GM10248 (cell line): ENCODE data around the gene ZBTB20.

ENCODE experiments used
- CTCF ChIA-PET: fragments of 300-600 bp; sonication (Branson Sonifier 250); formaldehyde crosslinking; extraction: SDS; loops from one replicate; lab custom pipeline; 2021; ENCODE audit warnings: antibody characterized with exemption; lab: Yijun Ruan, JAX
- POLR2A ChIA-PET: fragments of 350-650 bp; sonication (Branson Sonifier 250); formaldehyde crosslinking; extraction: SDS; loops from one replicate; lab custom pipeline; 2020; ENCODE audit warnings: antibody characterized with exemption; lab: Yijun Ruan, JAX
- DNase-seq: peaks from one replicate; pipeline ENCODE4 v3.0.0; 2012; ENCODE audit errors: extremely low spot score
- TF ChIP-seq, protein P1 (sequence below): IDR thresholded peaks from 2 replicates; pipeline ENCODE4 v1.5.1; 2012; ENCODE audit warnings: mild to moderate bottlenecking, low read depth; ENCODE audit errors: extremely low read depth, missing control alignments, control extremely low read depth

The ZBTB20 gene

DNA sequence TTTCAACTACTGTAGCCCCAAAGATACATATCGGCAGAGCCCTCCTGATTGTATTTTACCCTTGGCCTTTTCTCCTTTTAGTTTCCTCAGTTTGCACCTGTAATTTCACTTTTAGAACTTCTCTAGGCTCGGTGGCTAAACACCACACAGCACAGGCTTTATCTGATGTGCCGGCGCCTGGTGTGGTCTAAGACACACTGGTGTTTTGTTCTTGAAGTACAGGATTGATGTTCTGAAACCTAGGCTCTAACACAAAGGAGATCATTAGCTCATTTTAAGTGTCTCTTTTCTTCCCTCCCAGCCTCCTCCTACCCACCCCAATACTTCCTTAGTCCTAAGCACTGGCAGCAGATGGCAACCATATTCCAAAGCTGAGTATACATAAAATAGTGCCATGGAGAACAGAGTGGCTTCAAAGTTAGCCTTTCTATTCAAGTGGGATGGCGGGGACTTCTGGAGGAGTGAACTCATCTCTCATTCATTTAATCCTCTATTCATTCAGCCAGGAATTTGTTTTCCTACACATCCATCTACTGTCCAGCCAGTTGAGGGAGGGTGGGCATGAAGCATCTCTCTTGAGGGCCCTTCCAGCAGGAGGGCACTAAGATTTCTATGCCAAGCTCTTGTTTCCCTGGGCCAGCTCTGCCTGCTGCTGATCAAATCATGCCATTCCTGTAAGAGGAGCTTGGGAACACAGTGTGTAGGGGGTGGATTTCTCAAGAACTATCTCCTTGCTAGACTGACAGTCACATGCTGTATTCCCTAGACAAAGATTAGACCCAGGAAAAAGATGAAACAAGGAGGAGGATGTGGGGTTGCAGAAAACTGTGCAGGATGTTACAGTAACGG, 782.1 kb downstream of the ZBTB20 start:
- DNase-seq, result no peak
- CTCF ChIA-PET, result interaction anchor here (1.3 to 4.7 kb wide), 9 partner anchors 11 to 74 kb away, joined by 3 to 24 read pairs (median 6); no protein-coding TSS in a partner anchor
- TF ChIP-seq, protein P1, sequence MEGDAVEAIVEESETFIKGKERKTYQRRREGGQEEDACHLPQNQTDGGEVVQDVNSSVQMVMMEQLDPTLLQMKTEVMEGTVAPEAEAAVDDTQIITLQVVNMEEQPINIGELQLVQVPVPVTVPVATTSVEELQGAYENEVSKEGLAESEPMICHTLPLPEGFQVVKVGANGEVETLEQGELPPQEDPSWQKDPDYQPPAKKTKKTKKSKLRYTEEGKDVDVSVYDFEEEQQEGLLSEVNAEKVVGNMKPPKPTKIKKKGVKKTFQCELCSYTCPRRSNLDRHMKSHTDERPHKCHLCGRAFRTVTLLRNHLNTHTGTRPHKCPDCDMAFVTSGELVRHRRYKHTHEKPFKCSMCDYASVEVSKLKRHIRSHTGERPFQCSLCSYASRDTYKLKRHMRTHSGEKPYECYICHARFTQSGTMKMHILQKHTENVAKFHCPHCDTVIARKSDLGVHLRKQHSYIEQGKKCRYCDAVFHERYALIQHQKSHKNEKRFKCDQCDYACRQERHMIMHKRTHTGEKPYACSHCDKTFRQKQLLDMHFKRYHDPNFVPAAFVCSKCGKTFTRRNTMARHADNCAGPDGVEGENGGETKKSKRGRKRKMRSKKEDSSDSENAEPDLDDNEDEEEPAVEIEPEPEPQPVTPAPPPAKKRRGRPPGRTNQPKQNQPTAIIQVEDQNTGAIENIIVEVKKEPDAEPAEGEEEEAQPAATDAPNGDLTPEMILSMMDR, result no peak
- POLR2A ChIA-PET, result no interaction called here

GRCh38 chr3:114363554-114364202, 783.4 kb downstream of the ZBTB20 start:
- ChIA-PET POLR2A (no interaction called here), CTCF (interaction anchor here (0.9 to 4.7 kb wide), 18 partner anchors 11 to 1457 kb away, joined by 3 to 24 read pairs (median 3); no protein-coding TSS in a partner anchor)
- no peak for DNase-seq
- TF ChIP-seq, protein P1, result no peak

DNA sequence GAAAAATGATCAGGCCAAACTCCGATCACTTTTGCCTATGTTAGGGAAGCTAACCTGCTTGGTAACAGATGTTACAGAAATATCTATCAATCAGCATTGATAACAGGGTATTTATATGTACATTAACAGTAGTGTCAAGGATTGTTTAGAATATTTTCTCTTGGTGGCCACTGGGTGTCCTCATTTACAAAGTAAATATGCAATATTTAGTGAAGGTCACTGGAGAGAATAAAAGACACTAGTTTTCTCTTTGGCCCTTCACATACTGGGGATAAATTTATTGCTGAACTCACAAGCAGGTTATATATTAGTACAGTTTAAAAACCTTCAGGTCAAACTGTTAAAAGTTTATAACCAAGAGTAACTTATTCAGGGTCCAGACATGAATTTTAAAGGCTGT, 784.3 kb downstream of the ZBTB20 start:
- DNase-seq, result peak; percentile 24
- TF ChIP-seq, protein P1, result peak; percentile 44
- ChIA-PET POLR2A (no interaction called here), CTCF (interaction anchor here (0.9 to 4.7 kb wide), 16 partner anchors 8 to 1421 kb away, joined by 3 to 24 read pairs (median 3); no protein-coding TSS in a partner anchor)

DNA sequence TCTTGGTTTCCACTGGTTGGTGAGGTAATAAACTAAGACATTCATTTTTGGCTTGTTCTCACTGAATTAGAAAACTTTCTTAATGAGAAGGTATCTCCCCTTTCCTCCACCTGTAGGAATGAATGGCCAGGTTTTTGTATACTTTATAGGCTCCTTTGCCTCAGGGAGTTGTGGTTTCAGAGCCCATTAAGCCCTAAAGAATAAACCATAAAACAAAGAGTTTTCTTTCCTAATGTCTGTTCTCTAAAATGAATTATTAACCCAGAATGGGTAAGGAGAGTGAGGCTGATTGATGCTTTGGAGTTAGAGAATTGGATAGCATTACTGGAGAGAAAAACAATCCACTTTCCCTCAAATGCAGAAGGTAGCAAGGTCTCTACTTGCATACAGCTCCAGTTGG, 785.7 kb downstream of the ZBTB20 start:
- POLR2A ChIA-PET, result no interaction called here
- no peak for DNase-seq
- TF ChIP-seq, protein P1, result no peak
- CTCF ChIA-PET, result interaction anchor here (1.6 to 4.7 kb wide), 3 partner anchors 9 to 71 kb away, joined by 3 to 24 read pairs (median 5); no protein-coding TSS in a partner anchor

DNA sequence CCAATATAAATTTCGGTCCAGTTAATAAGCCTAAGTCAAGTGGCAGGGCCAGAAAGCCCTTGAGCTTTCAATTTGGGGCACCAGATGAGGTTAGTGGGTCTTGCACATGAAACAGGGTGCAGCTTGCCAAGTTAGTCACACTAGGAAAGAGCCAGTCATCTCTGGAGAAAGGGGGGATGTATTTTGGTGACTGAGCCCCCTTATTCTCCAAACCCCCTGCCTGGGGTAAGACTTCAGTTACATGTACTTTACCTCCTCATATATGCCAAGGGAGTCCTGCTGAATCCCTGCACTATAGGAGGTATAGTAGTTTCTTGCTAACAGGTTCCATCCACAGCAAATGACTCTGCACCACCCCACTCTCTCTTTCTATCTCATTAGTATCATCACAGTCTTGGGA, 790.6 kb downstream of the ZBTB20 start:
- TF ChIP-seq, protein P1, result no peak
- POLR2A ChIA-PET, result no interaction called here
- CTCF ChIA-PET, result no interaction called here
- no peak for DNase-seq

- TF ChIP-seq, protein P1, result no peak
- ChIA-PET POLR2A (no interaction called here), CTCF (no interaction called here)
- no peak for DNase-seq
These were observed 791.0 kb downstream of the ZBTB20 start for GRCh38 chr3:114356066-114356465.
